Cardiac muscle cell (in vitro differentiated cells and primary cell): ENCODE results near the gene FAM107A. TPM values are rescaled to one million over a fixed set of nuclear protein-coding genes. Genes with fewer than 3 reads are reported as not detected.

Source experiments
- DNase-seq, 2 donors: peaks; one replicate each; pipeline versions ENCODE4 v3.0.0 to v3.0.0-alpha.2; 2010 to 2017; ENCODE audit warnings: low read depth in 1 of 2, low spot score in 1 of 2
- H3K27ac ChIP-seq: fragments of 200-600 bp; sonication (generic); 2 replicates; pipeline ENCODE4 v1.5.1; 2016
- H3K27me3 ChIP-seq: fragments of 200-600 bp; sonication (generic); 2 replicates; pipeline ENCODE4 v1.6.0; 2016; ENCODE audit warnings: control low read depth
- H3K36me3 ChIP-seq: fragments of 200-600 bp; sonication (generic); 2 replicates; pipeline ENCODE4 v1.5.1; 2016; ENCODE audit warnings: control low read depth
- H3K4me1 ChIP-seq: fragments of 200-600 bp; sonication (generic); 2 replicates; pipeline ENCODE4 v1.8.1; 2017; ENCODE audit warnings: low read depth, mild to moderate bottlenecking, mixed run types
- H3K4me3 ChIP-seq: fragments of 200-600 bp; sonication (generic); 2 replicates; pipeline ENCODE4 v1.5.1; 2016; ENCODE audit warnings: mild to moderate bottlenecking
- H3K9me3 ChIP-seq: fragments of 200-600 bp; sonication (generic); 2 replicates; pipeline ENCODE4 v1.5.1; 2017; ENCODE audit warnings: low read depth, mild to moderate bottlenecking, control low read depth
- polyA plus RNA-seq: library from polyadenylated mRNA; unstranded; fragments of >200 nt; fragmentation: Nextera tagmentation; extraction: Ambion mirVana; gene quantifications from 2 replicates; pipeline ENCODE4 v1.2.1, GENCODE V29; 2016
- total RNA-seq: library from RNA; depleted of rRNA; stranded (reverse); fragments of >200 nt; gene quantifications from 2 replicates; pipeline ENCODE4 v1.2.3, GENCODE V29; 2016
- TF ChIP-seq, protein P1 (sequence below): IDR thresholded peaks from 2 replicates; pipeline ENCODE4 v1.5.1; 2012; ENCODE audit warnings: low read depth, mild to moderate bottlenecking, low read length

FAM107A gene
- total and polyA plus RNA-seq, 2 experiments from 2014 or later, result not detected

DNA sequence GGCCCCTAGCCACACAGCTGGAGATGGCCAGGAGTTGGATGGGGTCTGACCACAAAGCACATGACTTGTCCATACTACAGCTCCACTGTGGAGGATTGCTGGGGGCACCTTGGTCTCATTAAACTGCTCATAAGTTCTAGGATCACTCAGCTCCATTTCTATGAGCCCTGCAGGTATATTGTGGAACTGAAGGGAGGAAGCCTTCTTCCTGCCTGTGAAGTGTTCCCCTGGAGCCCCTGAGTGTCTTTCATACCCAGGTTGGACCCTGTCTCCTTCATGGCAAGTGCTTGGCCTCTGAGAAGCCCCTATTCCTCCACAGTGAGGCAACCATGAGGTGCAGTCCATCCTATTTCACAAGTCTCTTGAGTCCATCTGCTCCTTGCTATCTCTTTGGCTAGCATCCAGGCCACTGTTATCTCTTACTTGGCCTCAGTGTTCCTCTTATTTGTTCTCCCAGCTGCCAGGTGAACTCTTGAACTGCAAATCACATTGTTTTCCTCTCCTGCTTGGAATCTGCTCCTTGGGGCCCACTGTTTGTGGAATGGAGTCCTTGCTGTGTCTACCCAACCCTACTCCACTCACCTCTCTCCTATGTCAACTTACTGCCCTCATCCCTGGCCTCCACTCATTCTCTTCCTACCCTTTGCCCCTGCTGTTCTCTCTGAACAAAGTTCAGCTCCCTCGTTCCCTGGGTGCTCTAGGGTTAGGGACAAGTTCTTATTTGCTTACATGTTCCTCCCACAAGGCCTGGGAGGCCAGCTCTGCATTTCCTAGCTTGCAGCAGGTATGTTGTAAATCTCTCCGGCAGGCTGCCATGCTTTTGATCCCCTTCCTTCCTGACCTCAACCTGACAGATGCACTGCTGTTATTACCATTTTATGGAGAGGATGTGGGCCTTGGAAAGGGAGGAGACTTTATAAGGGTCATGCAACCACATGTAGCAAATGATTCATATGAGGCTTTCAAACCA is 41.4 kb downstream of the FAM107A start:
- Histone ChIP-seq H3K36me3 (no peaks in the 10 kb centered on the region), H3K9me3 (no peaks in the 10 kb centered on the region), H3K27me3 (no peaks in the 10 kb centered on the region), H3K4me3 (no peak overlapping the region), H3K27ac (peak overlapping the region; percentile 94), H3K4me1 (peaks cover 27% of the 10 kb centered on the region)
- TF ChIP-seq, protein P1, sequence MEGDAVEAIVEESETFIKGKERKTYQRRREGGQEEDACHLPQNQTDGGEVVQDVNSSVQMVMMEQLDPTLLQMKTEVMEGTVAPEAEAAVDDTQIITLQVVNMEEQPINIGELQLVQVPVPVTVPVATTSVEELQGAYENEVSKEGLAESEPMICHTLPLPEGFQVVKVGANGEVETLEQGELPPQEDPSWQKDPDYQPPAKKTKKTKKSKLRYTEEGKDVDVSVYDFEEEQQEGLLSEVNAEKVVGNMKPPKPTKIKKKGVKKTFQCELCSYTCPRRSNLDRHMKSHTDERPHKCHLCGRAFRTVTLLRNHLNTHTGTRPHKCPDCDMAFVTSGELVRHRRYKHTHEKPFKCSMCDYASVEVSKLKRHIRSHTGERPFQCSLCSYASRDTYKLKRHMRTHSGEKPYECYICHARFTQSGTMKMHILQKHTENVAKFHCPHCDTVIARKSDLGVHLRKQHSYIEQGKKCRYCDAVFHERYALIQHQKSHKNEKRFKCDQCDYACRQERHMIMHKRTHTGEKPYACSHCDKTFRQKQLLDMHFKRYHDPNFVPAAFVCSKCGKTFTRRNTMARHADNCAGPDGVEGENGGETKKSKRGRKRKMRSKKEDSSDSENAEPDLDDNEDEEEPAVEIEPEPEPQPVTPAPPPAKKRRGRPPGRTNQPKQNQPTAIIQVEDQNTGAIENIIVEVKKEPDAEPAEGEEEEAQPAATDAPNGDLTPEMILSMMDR, result no peak
- DNase-seq, result peak in 1 of 2 donors; percentile 42

DNA sequence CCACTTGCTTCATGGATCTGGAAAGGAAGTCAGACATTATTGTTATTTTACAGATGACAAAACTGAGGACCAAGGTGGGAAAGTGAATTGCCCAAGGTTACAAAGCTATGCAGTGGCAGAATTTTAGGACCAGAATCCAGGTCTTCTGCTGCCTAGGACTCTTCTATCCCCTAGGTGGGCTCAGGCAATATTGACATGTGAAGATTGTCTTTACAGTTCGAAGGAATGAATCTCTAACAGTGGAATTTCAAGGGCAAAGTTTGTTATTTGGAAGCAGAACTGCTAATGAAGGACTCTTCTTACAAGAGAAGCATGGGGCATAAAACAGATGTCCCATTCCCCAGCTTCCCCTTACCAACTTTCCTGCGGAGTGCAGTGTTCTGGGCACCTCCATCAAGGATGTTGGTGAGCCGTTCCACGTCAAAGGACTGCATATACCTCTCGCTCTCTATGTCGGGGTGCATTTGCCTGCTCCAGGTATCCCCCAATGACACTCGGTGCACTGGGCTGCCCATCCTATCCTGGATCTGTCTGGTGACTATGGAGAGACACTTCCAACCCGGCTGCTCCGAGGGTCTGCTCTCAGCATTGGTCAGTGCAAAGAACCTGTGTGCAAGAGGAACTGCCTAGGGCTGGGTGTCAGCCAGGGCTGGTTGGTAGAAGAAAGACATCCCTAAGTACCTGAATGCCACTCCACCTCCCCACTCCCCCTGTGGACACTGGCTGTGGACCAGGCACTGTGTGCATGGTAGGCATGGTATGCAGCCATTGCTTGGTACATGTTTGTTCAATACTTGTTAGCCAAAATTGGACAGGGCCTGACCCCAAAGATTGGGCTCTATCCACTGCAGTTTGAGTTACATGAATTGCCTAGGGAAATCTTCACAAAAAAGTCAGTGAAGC is 42.3 kb downstream of the FAM107A start:
- no peaks in the 10 kb centered on the region for H3K9me3 ChIP-seq
- no peak for DNase-seq
- H3K4me1 ChIP-seq, result peaks cover 27% of the 10 kb centered on the region
- TF ChIP-seq, protein P1, result no peak
- H3K27me3 ChIP-seq, result no peaks in the 10 kb centered on the region
- no peak overlapping the region for H3K4me3 ChIP-seq
- H3K36me3 ChIP-seq, result no peaks in the 10 kb centered on the region
- H3K27ac ChIP-seq, result no peak overlapping the region

DNA sequence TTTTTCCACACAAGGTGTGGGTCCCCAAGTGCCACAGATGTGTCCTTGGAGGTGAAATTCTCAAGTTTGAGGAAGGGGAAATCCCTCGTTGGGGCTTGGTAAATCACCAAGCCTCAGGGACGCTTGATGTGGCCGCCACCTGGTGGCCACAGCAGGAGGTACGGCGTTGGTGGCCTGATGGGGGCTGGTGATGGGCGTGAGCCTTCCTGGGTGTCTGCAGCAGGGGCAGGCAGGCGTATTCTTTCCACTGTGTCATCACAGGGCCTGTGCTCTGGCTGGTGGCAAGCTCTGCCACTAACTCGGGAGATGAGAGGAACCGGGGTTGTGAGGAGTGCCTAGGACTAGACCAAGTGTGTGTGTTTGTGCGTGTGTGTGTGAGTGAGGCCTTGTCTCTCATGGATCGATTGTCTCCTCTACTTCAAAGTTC is 44.4 kb downstream of the FAM107A start:
- TF ChIP-seq, protein P1, result peak; percentile 93
- Histone ChIP-seq H3K9me3 (no peaks in the 10 kb centered on the region), H3K27me3 (no peaks in the 10 kb centered on the region), H3K4me3 (no peak overlapping the region), H3K36me3 (no peaks in the 10 kb centered on the region), H3K4me1 (peaks cover 24% of the 10 kb centered on the region), H3K27ac (no peak overlapping the region)
- peak; percentile 76 to 85 for DNase-seq

DNA sequence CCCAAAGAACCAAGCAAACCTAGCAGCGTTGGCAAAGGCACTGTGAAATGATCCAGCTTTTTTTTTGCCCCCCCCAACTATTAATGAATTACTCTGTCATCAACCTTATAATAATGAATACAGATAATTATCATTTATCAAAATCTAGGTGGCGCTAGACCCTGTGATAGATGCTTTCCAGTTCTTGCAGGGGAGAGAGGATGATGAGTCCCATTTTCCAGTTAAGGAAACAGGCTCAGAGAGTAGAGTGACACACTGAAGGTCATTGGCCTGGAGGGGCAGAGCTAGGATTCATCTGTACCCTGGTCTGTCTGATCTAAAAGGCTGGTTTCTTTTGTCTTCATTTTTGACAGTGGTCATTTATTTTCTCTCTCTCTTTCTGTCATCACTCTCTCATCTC is 45.2 kb downstream of the FAM107A start:
- Histone ChIP-seq H3K27ac (no peak overlapping the region), H3K36me3 (no peaks in the 10 kb centered on the region), H3K4me1 (peaks cover 16% of the 10 kb centered on the region), H3K9me3 (no peaks in the 10 kb centered on the region), H3K27me3 (no peaks in the 10 kb centered on the region), H3K4me3 (no peak overlapping the region)
- TF ChIP-seq, protein P1, result no peak
- no peak for DNase-seq

DNA sequence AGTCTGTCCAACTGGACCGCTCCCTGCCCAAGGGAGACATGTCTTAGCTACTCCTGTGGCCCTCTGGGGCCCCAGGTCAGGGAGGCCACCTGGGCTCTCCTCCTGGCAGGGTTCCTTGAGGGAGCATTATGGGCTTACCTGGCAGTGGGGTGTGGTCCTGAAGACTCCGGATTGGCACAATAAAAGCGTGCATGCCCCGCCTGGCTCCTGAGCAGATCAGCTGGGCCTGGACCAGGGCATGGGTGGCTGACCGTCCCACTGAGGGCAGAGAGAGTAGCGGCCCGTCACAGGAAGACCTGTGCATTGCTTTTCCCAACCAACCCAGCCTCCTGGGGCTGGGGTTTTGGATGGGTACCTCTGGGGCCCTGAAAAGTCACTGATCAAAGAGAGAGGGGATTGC is 45.6 kb downstream of the FAM107A start:
- H3K9me3 ChIP-seq, result no peaks in the 10 kb centered on the region
- no peak overlapping the region for H3K4me3 ChIP-seq
- H3K36me3 ChIP-seq, result no peaks in the 10 kb centered on the region
- TF ChIP-seq, protein P1, result no peak
- peaks cover 12% of the 10 kb centered on the region for H3K4me1 ChIP-seq
- DNase-seq, result no peak
- no peak overlapping the region for H3K27ac ChIP-seq
- no peaks in the 10 kb centered on the region for H3K27me3 ChIP-seq
